Activated naive CD8-positive, alpha-beta T cell treated with anti-CD3 and anti-CD28 coated beads for 36 hours (primary cell): ENCODE data around the gene ATP7B. TPM values are rescaled to one million over a fixed set of nuclear protein-coding genes. Genes with fewer than 3 reads are reported as not detected.
A peak's percentile ranks its signal among the peaks of the same experiment; 100 is the strongest.
"Not testable (repeated sequence)": the region's sequence is repeated elsewhere in the genome, so short reads cannot be mapped to it uniquely, and the experiment has no call there.

Source experiments
- DNase-seq: peaks from one replicate; pipeline ENCODE4 v3.0.0; 2021
- H3K27ac Mint-ChIP-seq: one replicate; pipeline ENCODE4 v1.8.0; 2022; ENCODE audit warnings: mild to moderate bottlenecking, moderate library complexity, mixed read lengths
- H3K27me3 Mint-ChIP-seq: one replicate; pipeline ENCODE4 v1.8.0; 2022; ENCODE audit warnings: mild to moderate bottlenecking, mixed read lengths
- H3K36me3 Mint-ChIP-seq: one replicate; pipeline ENCODE4 v1.8.0; 2021; ENCODE audit warnings: mild to moderate bottlenecking, mixed read lengths
- H3K4me1 Mint-ChIP-seq: one replicate; pipeline ENCODE4 v1.8.0; 2021; ENCODE audit warnings: mixed read lengths
- H3K4me3 Mint-ChIP-seq: one replicate; pipeline ENCODE4 v1.8.0; 2022; ENCODE audit warnings: mild to moderate bottlenecking, moderate library complexity, mixed read lengths
- H3K9me3 Mint-ChIP-seq: one replicate; pipeline ENCODE4 v1.8.0; 2022; ENCODE audit warnings: mixed read lengths
- total RNA-seq, 2 experiments: library from RNA; stranded (reverse); gene quantifications; one replicate each; pipeline ENCODE4 v1.2.3, GENCODE V29; 2021

Gene ATP7B
- total RNA-seq, 2 experiments from 2014 or later: 0.66 to 0.80 TPM

GRCh38 chr13:51916962-51917361 lies 94.3 kb downstream of the ATP7B start:
- Mint-ChIP-seq H3K4me1 (peaks cover 8% of the 10 kb centered on the region), H3K4me3 (no peak overlapping the region), H3K36me3 (no peaks in the 10 kb centered on the region), H3K9me3 (no peaks in the 10 kb centered on the region), H3K27me3 (peaks cover 4% of the 10 kb centered on the region), H3K27ac (no peak overlapping the region)
- no peak for DNase-seq

GRCh38 chr13:51916051-51916818 lies 95.0 kb downstream of the ATP7B start:
- H3K27ac Mint-ChIP-seq: no peak overlapping the region
- no peak overlapping the region for H3K4me3 Mint-ChIP-seq
- H3K9me3 Mint-ChIP-seq: no peaks in the 10 kb centered on the region
- H3K4me1 Mint-ChIP-seq: peaks cover 8% of the 10 kb centered on the region
- DNase-seq: no peak
- no peaks in the 10 kb centered on the region for H3K36me3 Mint-ChIP-seq
- H3K27me3 Mint-ChIP-seq: peaks cover 7% of the 10 kb centered on the region

- H3K9me3 Mint-ChIP-seq: no peaks in the 10 kb centered on the region
- peaks cover 21% of the 10 kb centered on the region for H3K4me1 Mint-ChIP-seq
- H3K27me3 Mint-ChIP-seq: peaks cover 7% of the 10 kb centered on the region
- no peak for DNase-seq
- no peak overlapping the region for H3K4me3 Mint-ChIP-seq
- no peaks in the 10 kb centered on the region for H3K36me3 Mint-ChIP-seq
- H3K27ac Mint-ChIP-seq: no peak overlapping the region
Measured at GRCh38 chr13:51914137-51914493, 97.1 kb downstream of the ATP7B start.

GRCh38 chr13:51913421-51914136 lies 97.7 kb downstream of the ATP7B start:
- H3K4me3 Mint-ChIP-seq: no peak overlapping the region
- peaks cover 7% of the 10 kb centered on the region for H3K27me3 Mint-ChIP-seq
- H3K27ac Mint-ChIP-seq: no peak overlapping the region
- DNase-seq: no peak
- H3K36me3 Mint-ChIP-seq: no peaks in the 10 kb centered on the region
- no peaks in the 10 kb centered on the region for H3K9me3 Mint-ChIP-seq
- peaks cover 22% of the 10 kb centered on the region for H3K4me1 Mint-ChIP-seq

- H3K27ac Mint-ChIP-seq: no peak overlapping the region
- H3K36me3 Mint-ChIP-seq: no peaks in the 10 kb centered on the region
- no peak for DNase-seq
- peaks cover 7% of the 10 kb centered on the region for H3K27me3 Mint-ChIP-seq
- H3K9me3 Mint-ChIP-seq: no peaks in the 10 kb centered on the region
- peaks cover 22% of the 10 kb centered on the region for H3K4me1 Mint-ChIP-seq
- no peak overlapping the region for H3K4me3 Mint-ChIP-seq
Measured at GRCh38 chr13:51912511-51913225, 98.6 kb downstream of the ATP7B start.

- DNase-seq: no peak
- peaks cover 7% of the 10 kb centered on the region for H3K27me3 Mint-ChIP-seq
- no peaks in the 10 kb centered on the region for H3K36me3 Mint-ChIP-seq
- peaks cover 24% of the 10 kb centered on the region for H3K4me1 Mint-ChIP-seq
- H3K4me3 Mint-ChIP-seq: no peak overlapping the region
- H3K27ac Mint-ChIP-seq: no peak overlapping the region
- H3K9me3 Mint-ChIP-seq: no peaks in the 10 kb centered on the region
Measured at GRCh38 chr13:51912091-51912490, 99.2 kb downstream of the ATP7B start.

GRCh38 chr13:51910508-51910907 lies 100.7 kb downstream of the ATP7B start:
- Mint-ChIP-seq H3K9me3 (no peaks in the 10 kb centered on the region), H3K36me3 (no peaks in the 10 kb centered on the region), H3K27me3 (peaks cover 7% of the 10 kb centered on the region), H3K27ac (no peak overlapping the region), H3K4me3 (no peak overlapping the region), H3K4me1 (peaks cover 25% of the 10 kb centered on the region)
- DNase-seq: no peak

GRCh38 chr13:51909265-51909664 lies 102.0 kb downstream of the ATP7B start:
- H3K27me3 Mint-ChIP-seq, H3K9me3 Mint-ChIP-seq, H3K36me3 Mint-ChIP-seq, H3K4me3 Mint-ChIP-seq, DNase-seq: not testable (repeated sequence)
- H3K27ac Mint-ChIP-seq: peak overlapping the region; percentile 56
- H3K4me1 Mint-ChIP-seq: peaks cover 29% of the 10 kb centered on the region

GRCh38 chr13:51907040-51907732 lies 104.1 kb downstream of the ATP7B start:
- H3K4me1 Mint-ChIP-seq: peaks cover 31% of the 10 kb centered on the region
- no peak overlapping the region for H3K4me3 Mint-ChIP-seq
- no peaks in the 10 kb centered on the region for H3K9me3 Mint-ChIP-seq
- no peak overlapping the region for H3K27ac Mint-ChIP-seq
- H3K27me3 Mint-ChIP-seq: peaks cover 4% of the 10 kb centered on the region
- no peaks in the 10 kb centered on the region for H3K36me3 Mint-ChIP-seq
- no peak for DNase-seq

- Mint-ChIP-seq H3K36me3 (no peaks in the 10 kb centered on the region), H3K27me3 (no peaks in the 10 kb centered on the region), H3K4me3 (no peak overlapping the region), H3K27ac (no peak overlapping the region), H3K9me3 (no peaks in the 10 kb centered on the region), H3K4me1 (peaks cover 27% of the 10 kb centered on the region)
- DNase-seq: no peak
Measured at GRCh38 chr13:51906581-51906980, 104.7 kb downstream of the ATP7B start.

- no peaks in the 10 kb centered on the region for H3K9me3 Mint-ChIP-seq
Measured at GRCh38 chr13:51905787-51906186, 105.5 kb downstream of the ATP7B start.

GRCh38 chr13:51902776-51903175 lies 108.5 kb downstream of the ATP7B start:
- no peaks in the 10 kb centered on the region for H3K36me3 Mint-ChIP-seq
- H3K4me1 Mint-ChIP-seq: peaks cover 13% of the 10 kb centered on the region
- no peak overlapping the region for H3K4me3 Mint-ChIP-seq
- H3K27me3 Mint-ChIP-seq: no peaks in the 10 kb centered on the region
- no peaks in the 10 kb centered on the region for H3K9me3 Mint-ChIP-seq
- H3K27ac Mint-ChIP-seq: no peak overlapping the region
- DNase-seq: no peak

More at GRCh38 chr13:51905787-51906186, 105.5 kb downstream of the ATP7B start:
- Mint-ChIP-seq H3K4me3 (no peak overlapping the region), H3K27me3 (no peaks in the 10 kb centered on the region), H3K27ac (no peak overlapping the region), H3K4me1 (peaks cover 27% of the 10 kb centered on the region), H3K36me3 (no peaks in the 10 kb centered on the region)
- no peak for DNase-seq

- no peak for DNase-seq
- peaks cover 11% of the 10 kb centered on the region for H3K4me1 Mint-ChIP-seq
- no peak overlapping the region for H3K4me3 Mint-ChIP-seq
- H3K27ac Mint-ChIP-seq: no peak overlapping the region
- H3K36me3 Mint-ChIP-seq: no peaks in the 10 kb centered on the region
- H3K9me3 Mint-ChIP-seq: no peaks in the 10 kb centered on the region
- peaks cover 1% of the 10 kb centered on the region for H3K27me3 Mint-ChIP-seq
Measured at GRCh38 chr13:51900471-51900870, 110.8 kb downstream of the ATP7B start.

GRCh38 chr13:51895906-51896888 lies 115.1 kb downstream of the ATP7B start:
- Mint-ChIP-seq H3K9me3 (no peaks in the 10 kb centered on the region), H3K27me3 (peaks cover 3% of the 10 kb centered on the region), H3K4me3 (no peak overlapping the region), H3K4me1 (no peaks in the 10 kb centered on the region), H3K27ac (no peak overlapping the region), H3K36me3 (no peaks in the 10 kb centered on the region)
- DNase-seq: peak; percentile 33
